Hepatocyte (in vitro differentiated cells): ENCODE measurements around the gene CLTCL1.

ENCODE experiments used
- EZH2 ChIP-seq: fragments of 200-600 bp; sonication (generic); IDR thresholded peaks from 2 replicates; pipeline ENCODE4 v1.6.1; 2016; ENCODE audit warnings: antibody characterized with exemption, mild to moderate bottlenecking, borderline replicate concordance
- TF ChIP-seq, protein P1 (sequence below): fragments of 200-600 bp; sonication (generic); IDR thresholded peaks from 2 replicates; pipeline ENCODE4 v1.5.1; 2016; ENCODE audit warnings: antibody characterized with exemption, mild to moderate bottlenecking; ENCODE audit not compliant: poor library complexity

DNA sequence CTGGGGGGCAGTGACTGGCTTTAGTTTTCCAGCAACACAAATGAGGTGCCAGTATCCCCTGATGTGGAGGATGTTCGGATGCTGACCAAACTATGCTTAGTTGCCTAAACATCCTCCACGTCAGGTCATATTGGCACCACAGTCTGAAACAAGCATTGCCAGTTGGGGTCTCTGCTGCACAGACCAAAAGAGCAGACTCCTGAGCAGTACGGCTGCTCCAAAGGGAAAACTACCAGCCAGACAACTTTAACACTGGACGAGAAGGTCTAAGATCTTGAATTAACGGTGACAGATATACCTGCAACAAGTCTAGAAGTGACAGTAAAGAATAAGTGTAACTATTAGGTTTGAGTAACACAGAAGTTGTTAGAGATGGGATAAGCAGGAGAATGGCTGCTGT, 40.5 kb upstream of the CLTCL1 start:
- TF ChIP-seq, protein P1, sequence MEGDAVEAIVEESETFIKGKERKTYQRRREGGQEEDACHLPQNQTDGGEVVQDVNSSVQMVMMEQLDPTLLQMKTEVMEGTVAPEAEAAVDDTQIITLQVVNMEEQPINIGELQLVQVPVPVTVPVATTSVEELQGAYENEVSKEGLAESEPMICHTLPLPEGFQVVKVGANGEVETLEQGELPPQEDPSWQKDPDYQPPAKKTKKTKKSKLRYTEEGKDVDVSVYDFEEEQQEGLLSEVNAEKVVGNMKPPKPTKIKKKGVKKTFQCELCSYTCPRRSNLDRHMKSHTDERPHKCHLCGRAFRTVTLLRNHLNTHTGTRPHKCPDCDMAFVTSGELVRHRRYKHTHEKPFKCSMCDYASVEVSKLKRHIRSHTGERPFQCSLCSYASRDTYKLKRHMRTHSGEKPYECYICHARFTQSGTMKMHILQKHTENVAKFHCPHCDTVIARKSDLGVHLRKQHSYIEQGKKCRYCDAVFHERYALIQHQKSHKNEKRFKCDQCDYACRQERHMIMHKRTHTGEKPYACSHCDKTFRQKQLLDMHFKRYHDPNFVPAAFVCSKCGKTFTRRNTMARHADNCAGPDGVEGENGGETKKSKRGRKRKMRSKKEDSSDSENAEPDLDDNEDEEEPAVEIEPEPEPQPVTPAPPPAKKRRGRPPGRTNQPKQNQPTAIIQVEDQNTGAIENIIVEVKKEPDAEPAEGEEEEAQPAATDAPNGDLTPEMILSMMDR = no peak
- TF ChIP-seq EZH2 = no peak
